HL-60/S4 treated with phorbol 12-myristate 13-acetate at 8.2 ng/mL for 4 days and 3 days (cell line): ENCODE results near the gene CMTM7.
"Not testable (repeated sequence)": the region's sequence is repeated elsewhere in the genome, so short reads cannot be mapped to it uniquely, and the experiment has no call there.

Experiments used
- in situ Hi-C: fragments of 300-500 bp; cut with MboI; formaldehyde crosslinking; loops from 2 replicates; pipeline ENCODE4 v1.15.0; 2022; ENCODE audit warnings: low sequenced_read_pairs

The CMTM7 gene

DNA sequence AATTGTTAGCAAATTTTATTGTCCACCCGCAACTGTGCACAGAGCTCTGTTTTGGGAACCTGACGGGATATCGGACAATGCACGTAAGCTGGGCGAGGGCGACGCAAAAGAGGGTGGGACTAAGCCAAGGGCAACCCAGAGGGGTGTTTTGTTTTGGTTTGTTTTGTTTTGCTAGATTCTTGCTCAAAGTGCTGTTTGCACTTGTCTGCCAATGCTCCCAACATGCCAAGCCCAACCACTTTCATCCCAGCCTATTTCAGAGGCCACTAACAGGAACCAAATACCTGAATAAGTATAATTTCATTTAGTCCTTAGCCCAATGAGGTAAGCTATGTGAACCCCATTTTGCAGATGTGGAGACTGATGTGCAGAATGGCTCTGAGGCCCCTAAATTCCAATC is 9.7 kb upstream of the CMTM7 start:
- in situ Hi-C loops, result no loop called here

- in situ Hi-C loops, result no loop called here
These were observed 8.4 kb upstream of the CMTM7 start for GRCh38 chr3:32383136-32383711.

DNA sequence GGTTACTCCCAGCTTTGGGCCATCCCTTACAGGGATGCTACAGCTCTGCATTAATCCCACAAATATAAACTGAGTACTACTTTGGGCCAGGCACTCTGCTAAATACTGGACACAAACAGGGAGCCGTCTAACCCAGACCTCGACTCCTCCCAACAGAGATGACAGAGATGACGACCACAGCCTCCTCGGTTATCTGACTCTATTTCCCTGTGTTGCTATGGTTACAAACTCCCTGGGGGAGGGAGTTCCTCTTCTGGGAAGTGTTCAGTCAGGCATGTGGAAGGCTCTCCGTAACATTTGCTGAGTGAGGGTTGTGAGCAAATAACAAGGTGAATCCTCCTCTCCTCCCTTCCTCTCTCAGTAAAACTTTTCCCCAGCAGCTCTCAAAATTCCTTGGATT is 6.7 kb upstream of the CMTM7 start:
- in situ Hi-C loops, result no loop called here

DNA sequence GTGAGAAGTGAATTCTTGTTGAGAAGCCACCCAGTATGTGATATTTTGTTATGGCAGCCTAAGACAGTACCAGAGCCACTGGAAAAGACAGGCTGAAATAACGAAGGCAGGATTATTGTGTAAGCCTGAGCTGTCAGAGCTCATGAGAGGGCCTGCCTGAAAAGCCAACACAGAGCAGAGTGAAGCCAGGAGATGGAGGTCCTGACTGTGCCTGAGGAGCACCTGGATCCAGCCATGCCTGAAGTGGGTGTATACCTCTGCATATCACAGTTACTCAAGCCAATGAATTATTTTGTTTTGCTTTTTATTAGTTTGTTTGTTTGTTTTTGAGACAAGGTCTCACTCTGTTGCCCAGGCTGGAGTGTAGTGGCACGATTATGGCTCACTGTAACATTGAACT is 4.1 kb upstream of the CMTM7 start:
- in situ Hi-C loops, result no loop called here

DNA sequence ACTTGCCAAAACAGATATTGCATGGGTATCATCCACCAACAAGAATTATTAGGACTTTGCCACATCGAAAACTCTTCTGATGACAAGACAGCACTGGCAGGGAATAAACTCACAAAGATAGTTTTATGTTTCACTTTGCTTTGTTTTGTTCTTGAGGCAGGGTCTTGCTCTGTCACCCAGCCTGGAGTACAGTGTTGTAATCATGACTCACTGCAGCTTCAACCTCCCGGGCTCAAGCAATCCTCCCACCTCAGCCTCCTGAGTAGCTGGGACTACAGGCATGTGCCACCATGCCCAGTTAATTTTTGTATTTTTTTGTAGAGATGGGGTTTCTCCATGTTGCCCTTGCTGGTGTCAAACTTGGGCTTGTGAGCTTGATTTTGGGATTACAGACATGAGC is 2.1 kb upstream of the CMTM7 start:
- in situ Hi-C loops, result not testable (repeated sequence)

- in situ Hi-C loops, result no loop called here
These were observed 1.1 kb downstream of the CMTM7 start for GRCh38 chr3:32392536-32393302.

GRCh38 chr3:32395496-32395895 is 3.8 kb downstream of the CMTM7 start:
- in situ Hi-C loops, result no loop called here

DNA sequence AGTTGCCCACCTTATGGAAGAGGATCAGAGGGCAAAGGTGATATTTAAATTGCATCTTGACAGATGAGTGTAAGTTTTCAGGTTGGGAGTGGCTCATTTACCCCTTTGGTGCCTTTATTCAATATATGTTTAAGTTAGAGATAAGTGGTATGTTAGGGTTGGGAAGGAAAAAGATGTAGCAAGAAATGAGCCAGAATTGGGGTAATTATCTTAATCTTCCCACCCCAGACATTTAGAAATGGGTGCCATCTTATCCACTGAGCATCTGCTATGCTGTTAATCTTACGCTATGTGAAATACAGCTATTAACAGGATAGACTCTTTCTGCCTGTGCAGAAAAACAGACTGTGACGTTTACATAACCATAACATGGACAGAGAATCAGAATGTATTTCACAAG is 6.3 kb downstream of the CMTM7 start:
- in situ Hi-C loops, result no loop called here

- in situ Hi-C loops, result no loop called here
These were observed 6.9 kb downstream of the CMTM7 start for GRCh38 chr3:32398531-32398930.

DNA sequence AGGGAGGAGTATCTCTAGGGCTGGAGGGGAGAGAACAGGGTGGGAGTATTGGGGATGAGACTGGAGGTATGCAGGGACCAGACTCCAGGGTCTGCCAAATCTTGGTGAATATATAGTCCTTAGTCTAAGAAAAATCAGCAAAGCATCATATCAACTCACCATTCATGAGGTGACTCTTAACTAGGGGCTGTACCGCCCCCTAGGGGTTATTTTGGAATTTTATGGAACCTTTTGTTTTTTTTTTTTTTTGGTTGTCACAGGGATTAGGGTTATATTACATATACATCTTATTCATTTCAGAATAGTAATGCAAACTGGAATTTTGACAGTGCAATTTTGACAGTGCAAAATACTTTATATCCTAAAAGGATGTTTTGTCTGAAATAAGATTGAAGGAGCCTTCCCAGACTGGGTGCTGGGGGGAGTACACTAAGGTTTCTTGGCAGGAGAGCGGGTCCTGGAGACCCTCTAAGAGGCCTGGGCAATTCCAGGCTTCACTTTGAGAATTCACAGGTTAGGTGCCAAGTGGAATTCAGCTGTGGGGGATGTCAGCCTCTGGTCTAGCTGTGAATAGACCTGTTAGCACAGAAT is 7.5 kb downstream of the CMTM7 start:
- in situ Hi-C loops, result no loop called here

- in situ Hi-C loops, result no loop called here
These were observed 9.5 kb downstream of the CMTM7 start for GRCh38 chr3:32401126-32401525.

GRCh38 chr3:32401556-32402081 is 10.0 kb downstream of the CMTM7 start:
- in situ Hi-C loops, result no loop called here

DNA sequence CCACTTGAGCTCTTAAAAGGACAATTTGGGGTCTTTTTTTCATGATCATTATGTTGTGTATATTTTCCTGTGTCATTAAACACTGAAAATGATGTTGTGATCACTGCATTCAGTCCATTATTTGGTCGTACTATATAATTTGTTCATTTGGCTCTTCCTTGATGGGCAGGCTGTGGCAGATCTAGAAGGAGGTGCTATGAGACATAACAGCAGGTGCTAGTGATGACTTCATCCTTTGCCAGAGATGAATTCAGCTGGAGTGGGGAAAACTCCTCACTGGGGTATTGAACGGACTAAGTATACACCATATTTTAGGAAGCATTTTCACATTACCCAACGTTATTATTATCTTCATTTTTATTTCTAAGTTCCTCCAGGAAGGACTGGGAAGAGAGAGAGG is 12.0 kb downstream of the CMTM7 start:
- in situ Hi-C loops, result no loop called here

DNA sequence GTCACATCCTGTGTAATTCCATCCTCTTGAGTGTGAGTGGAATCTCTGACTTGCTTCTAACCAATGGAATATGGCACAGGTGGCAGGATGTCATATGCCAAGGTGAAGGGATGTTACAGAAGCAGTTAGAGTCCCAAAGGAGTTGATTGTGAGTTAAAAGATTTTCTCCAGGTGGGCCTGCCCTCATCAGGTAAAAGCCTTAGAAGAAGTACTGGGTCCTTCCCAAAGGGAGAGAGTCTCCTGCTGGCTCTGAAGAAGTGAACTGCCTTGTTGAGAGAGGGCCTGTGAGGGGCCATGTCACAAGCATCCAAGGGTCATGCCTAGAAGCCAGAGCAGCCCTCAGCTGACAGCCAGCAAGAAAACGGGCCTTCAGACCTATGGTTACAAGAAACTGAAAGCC is 13.1 kb downstream of the CMTM7 start:
- in situ Hi-C loops, result no loop called here

GRCh38 chr3:32405155-32405554 is 13.5 kb downstream of the CMTM7 start:
- in situ Hi-C loops, result no loop called here

DNA sequence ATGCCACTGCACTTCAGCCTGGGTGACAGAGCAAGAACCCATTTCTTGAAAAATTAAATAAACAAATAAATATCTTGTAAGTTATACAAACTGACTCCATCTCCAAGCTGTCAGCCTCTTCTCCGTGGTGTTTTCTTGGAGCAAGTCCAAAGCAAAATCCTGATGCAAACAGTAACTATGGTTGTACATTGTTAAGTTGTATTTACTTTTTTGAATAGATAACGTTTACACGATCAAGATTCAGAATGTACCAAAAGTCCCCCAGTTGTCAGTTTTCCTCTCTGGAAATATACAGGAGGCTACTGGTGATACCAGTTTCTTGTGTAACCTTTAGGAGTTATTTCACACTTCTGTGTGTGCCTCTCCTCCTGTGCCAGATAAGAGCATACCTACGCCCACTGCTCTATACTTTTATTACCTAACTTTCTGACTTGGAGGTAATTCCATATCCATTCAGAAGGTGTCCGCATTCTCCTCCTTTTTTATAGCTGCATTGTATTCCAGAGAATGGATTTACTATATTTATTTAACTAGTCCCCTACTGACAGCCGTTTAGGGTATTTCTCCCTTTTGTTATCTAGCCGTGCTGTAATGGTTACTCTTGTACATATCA is 14.2 kb downstream of the CMTM7 start:
- in situ Hi-C loops, result no loop called here

DNA sequence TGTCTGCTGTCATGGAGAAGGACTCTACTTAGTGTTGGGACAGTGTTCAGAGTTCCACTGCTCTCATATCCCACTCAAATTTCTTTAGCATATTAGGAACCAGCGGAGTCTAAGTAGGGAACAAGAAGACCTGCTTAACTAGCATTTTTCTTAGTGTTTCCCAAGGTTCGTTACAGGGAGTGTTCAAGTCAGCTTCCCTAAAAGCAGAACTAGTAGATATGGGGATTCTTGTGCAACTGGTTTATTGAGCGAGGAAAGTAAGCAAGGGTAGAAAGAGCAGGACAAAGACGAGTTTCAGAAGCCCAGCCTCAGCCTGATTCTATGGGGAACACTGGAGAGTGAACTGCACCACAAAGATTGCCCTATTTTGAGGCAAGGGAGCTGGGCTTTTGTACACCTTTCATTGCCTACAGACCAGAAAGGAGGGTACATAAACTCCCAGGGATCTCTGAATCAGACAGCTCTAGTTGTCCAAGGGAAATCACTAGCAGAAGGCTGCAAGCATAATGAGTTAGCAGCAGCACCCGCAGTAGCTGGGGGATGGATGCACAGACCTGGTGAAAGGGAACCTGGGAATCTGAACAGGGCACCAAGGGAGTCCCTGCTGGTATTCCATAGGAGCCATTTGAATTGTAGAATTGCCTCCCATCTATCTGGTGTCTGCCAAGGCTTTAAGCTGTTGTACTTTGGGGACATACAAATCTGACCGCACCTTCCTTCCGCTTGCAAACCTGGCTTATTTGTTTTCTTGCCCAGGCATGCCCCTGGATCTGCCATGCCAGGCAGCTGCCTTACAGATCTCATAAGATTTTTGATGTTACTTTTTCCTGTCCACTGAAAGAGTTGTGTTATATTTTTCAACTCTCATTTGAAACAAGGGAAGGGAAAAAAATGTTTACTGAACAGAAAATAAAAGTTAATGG is 15.1 kb downstream of the CMTM7 start:
- in situ Hi-C loops, result no loop called here

DNA sequence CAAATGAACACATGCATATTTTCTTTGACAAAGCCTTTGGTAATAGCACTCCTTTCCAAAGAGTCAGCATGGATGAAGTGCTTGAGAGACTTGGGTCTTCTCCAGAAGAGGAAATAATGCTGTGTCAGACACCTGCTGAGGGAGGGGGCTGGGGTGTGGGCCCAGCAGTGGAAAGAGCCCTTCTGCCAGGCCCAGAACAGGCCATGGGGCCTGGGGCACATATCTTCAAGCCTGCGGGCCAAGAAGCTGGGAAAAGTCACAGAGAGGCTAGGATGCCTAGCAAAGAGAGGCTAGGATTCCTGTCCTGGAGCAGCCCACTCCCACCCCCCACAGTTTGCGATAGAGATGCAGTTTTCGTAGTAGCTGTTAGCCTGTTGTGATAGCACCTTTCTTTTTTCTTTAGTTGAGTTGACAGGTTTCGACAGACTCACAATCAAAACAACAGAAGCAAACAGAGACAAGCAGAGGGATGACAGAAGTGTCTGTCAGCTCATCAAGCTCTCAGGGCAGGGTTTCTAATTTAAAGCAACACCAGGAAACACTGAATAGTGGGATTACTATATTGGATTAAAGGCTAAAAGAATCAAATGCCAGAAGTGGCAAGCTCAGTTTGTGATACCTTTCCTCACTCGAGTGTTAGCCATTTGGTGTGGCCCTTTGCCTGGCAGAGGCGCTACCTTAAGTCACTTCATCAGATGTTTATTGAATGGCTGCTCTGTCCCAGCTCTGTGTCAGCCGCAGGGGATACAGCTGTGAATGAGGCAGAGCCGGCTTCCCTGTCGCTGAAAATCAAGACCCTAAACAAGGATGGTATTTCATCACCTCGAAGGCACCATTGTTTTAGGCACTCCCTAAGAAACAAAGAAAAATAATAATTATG is 19.0 kb downstream of the CMTM7 start:
- in situ Hi-C loops, result no loop called here

DNA sequence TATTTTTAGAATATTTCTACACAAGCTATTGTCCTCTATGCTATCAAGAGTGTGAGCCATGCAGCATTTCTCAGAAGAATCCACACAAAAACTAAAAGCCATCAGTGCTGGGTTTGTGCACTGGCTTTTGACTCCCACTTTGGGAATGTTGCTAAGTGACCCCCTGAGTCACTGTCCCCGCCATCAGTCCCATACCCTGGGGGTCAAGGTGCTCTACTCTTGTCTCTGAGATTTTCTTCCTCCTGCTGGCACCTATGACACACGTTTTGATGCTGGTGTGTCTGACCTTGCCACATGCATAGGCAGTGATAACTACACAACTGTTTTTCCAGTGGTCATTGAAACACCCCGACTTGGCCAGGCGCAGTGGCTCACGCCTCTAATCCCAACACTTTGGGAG is 19.8 kb downstream of the CMTM7 start:
- in situ Hi-C loops, result no loop called here

GRCh38 chr3:32412887-32413286 is 21.2 kb downstream of the CMTM7 start:
- in situ Hi-C loops, result no loop called here
